WTC11 (cell line): ENCODE results near the gene TJP3. TPM values are rescaled to one million over a fixed set of nuclear protein-coding genes. Genes with fewer than 3 reads are reported as not detected.

ENCODE experiments used
- ATAC-seq: fragments of 200-7000 bp; cut with Tn5 transposase; 2 replicates; pipeline ENCODE4 v1.10.0; 2021; ENCODE audit warnings: mild to moderate bottlenecking, moderate library complexity
- CTCF ChIA-PET: fragments of 300-600 bp; sonication (Branson Sonifier 250); formaldehyde crosslinking; loops from one replicate; lab custom pipeline; 2021; ENCODE audit warnings: antibody characterized with exemption; lab: Charles Lee
- POLR2A ChIA-PET: fragments of 350-600 bp; sonication (Branson Sonifier 250); formaldehyde crosslinking; loops from one replicate; lab custom pipeline; 2021; ENCODE audit warnings: antibody characterized with exemption; lab: Charles Lee
- DNase-seq: peaks from one replicate; pipeline ENCODE4 v3.0.0; 2021; ENCODE audit warnings: low spot score
- H3K27ac Mint-ChIP-seq: 2 replicates; pipeline ENCODE4 v1.8.0; 2021; ENCODE audit warnings: mixed read lengths
- H3K27me3 Mint-ChIP-seq: 2 replicates; pipeline ENCODE4 v1.8.0; 2021; ENCODE audit warnings: low read depth, mild to moderate bottlenecking, moderate library complexity, mixed read lengths
- H3K36me3 Mint-ChIP-seq: 2 replicates; pipeline ENCODE4 v1.8.0; 2021; ENCODE audit warnings: mixed read lengths
- H3K4me1 Mint-ChIP-seq: 2 replicates; pipeline ENCODE4 v1.8.0; 2022; ENCODE audit warnings: mixed read lengths
- H3K4me3 Mint-ChIP-seq: 2 replicates; pipeline ENCODE4 v1.8.0; 2021; ENCODE audit warnings: mild to moderate bottlenecking, moderate library complexity, mixed read lengths
- H3K9me3 Mint-ChIP-seq: 2 replicates; pipeline ENCODE4 v1.8.0; 2021; ENCODE audit warnings: mixed read lengths
- E2F4 ChIP-seq: sonication (generic); formaldehyde crosslinking; IDR thresholded peaks from 2 replicates; pipeline ENCODE4 v1.8.1; 2022; ENCODE audit warnings: low read depth, mild to moderate bottlenecking, moderate library complexity, missing genetic modification reagents, borderline replicate concordance
- ERG ChIP-seq: fragments of 250-450 bp; sonication (Bioruptor Pico); IDR thresholded peaks from 2 replicates; pipeline ENCODE4 v1.8.0; 2021; ENCODE audit warnings: mild to moderate bottlenecking
- GRHL2 ChIP-seq: fragments of 250-450 bp; sonication (Bioruptor Pico); IDR thresholded peaks from 2 replicates; pipeline ENCODE4 v1.8.0; 2022; ENCODE audit warnings: mild to moderate bottlenecking, moderate library complexity; ENCODE audit not compliant: insufficient replicate concordance, severe bottlenecking
- HMGXB4 ChIP-seq: sonication (generic); formaldehyde crosslinking; IDR thresholded peaks from 2 replicates; pipeline ENCODE4 v1.8.1; 2023; ENCODE audit warnings: mild to moderate bottlenecking, moderate library complexity, missing genetic modification reagents
- JUN ChIP-seq: sonication (generic); formaldehyde crosslinking; IDR thresholded peaks from 2 replicates; pipeline ENCODE4 v1.8.0; 2023; ENCODE audit warnings: mild to moderate bottlenecking, missing genetic modification reagents
- MXD4 ChIP-seq: fragments of 250-450 bp; sonication (Bioruptor Pico); IDR thresholded peaks from 2 replicates; pipeline ENCODE4 v1.8.0; 2021; ENCODE audit warnings: mild to moderate bottlenecking, moderate library complexity, borderline replicate concordance
- NFYB ChIP-seq: sonication (generic); formaldehyde crosslinking; conservative IDR thresholded peaks from 2 replicates; pipeline ENCODE4 v1.8.0; 2022; ENCODE audit warnings: low read depth, missing genetic modification reagents
- NR2C2 ChIP-seq: sonication (generic); formaldehyde crosslinking; IDR thresholded peaks from 2 replicates; pipeline ENCODE4 v1.8.0; 2022; ENCODE audit warnings: mild to moderate bottlenecking, missing genetic modification reagents
- OVOL2 ChIP-seq: fragments of 250-450 bp; sonication (Bioruptor Pico); IDR thresholded peaks from 2 replicates; pipeline ENCODE4 v1.9.0; 2021; ENCODE audit warnings: mild to moderate bottlenecking, borderline replicate concordance
- STAT6 ChIP-seq: sonication (generic); formaldehyde crosslinking; conservative IDR thresholded peaks from 2 replicates; pipeline ENCODE4 v1.8.1; 2023; ENCODE audit warnings: mild to moderate bottlenecking, low read depth, missing genetic modification reagents, moderate library complexity
- TCF7 ChIP-seq: sonication (generic); formaldehyde crosslinking; IDR thresholded peaks from 2 replicates; pipeline ENCODE4 v1.8.0; 2022; ENCODE audit warnings: mild to moderate bottlenecking, low read depth, missing genetic modification reagents, moderate library complexity
- USF2 ChIP-seq: sonication (generic); formaldehyde crosslinking; IDR thresholded peaks from 2 replicates; pipeline ENCODE4 v1.8.1; 2023; ENCODE audit warnings: mild to moderate bottlenecking, missing genetic modification reagents, moderate library complexity
- ZNF281 ChIP-seq: sonication (generic); formaldehyde crosslinking; IDR thresholded peaks from 2 replicates; pipeline ENCODE4 v1.8.0; 2023; ENCODE audit warnings: mild to moderate bottlenecking, missing genetic modification reagents
- ZNF425 ChIP-seq: fragments of 250-450 bp; sonication (Bioruptor Pico); conservative IDR thresholded peaks from 2 replicates; pipeline ENCODE4 v1.9.0; 2021; ENCODE audit warnings: mild to moderate bottlenecking
- ZSCAN18 ChIP-seq: fragments of 250-450 bp; sonication (Bioruptor Pico); IDR thresholded peaks from 2 replicates; pipeline ENCODE4 v2.1.2; 2022; ENCODE audit warnings: mild to moderate bottlenecking, moderate library complexity
- total RNA-seq: library from RNA; stranded (reverse); gene quantifications from 3 replicates; pipeline ENCODE4 v1.2.3, GENCODE V29; 2021

Gene TJP3
- total RNA-seq, 1 experiment from 2014 or later: 36.2 TPM

- 0 out of 2 replicates have a peak, but pooled peaks have one; percentile 30 for TF ChIP-seq HMGXB4
- no peak for TF ChIP-seq OVOL2 (CRISPR knock-in tag)
- TF ChIP-seq USF2: peak; percentile 76
- TF ChIP-seq TCF7 (CRISPR knock-in tag): no peak
- no peak for TF ChIP-seq NR2C2
- TF ChIP-seq ZSCAN18 (CRISPR knock-in tag): no peak
- peak; percentile 62; the same call in 1 of the 2 replicates for TF ChIP-seq ZNF281 (CRISPR knock-in tag)
- no peak for TF ChIP-seq GRHL2 (CRISPR knock-in tag)
- TF ChIP-seq JUN (CRISPR knock-in tag): no peak
- no peak for TF ChIP-seq STAT6 (CRISPR knock-in tag)
These were observed 75.7 kb downstream of the TJP3 start (continued) for GRCh38 chr19:3783660-3784584.

GRCh38 chr19:3784607-3785450 lies 76.6 kb downstream of the TJP3 start:
- peaks cover 18% of the 10 kb centered on the region for H3K9me3 Mint-ChIP-seq

More at GRCh38 chr19:3784607-3785450, 76.6 kb downstream of the TJP3 start:
- Mint-ChIP-seq H3K36me3 (peaks cover 21% of the 10 kb centered on the region), H3K4me3 (peak overlapping the region; percentile 75), H3K27me3 (peaks cover 17% of the 10 kb centered on the region), H3K27ac (no peak overlapping the region), H3K4me1 (peaks cover 7% of the 10 kb centered on the region)
- DNase-seq: no peak
- ChIA-PET CTCF (interaction anchor here (0.5 to 2.7 kb wide), 14 partner anchors 10 to 1394 kb away, joined by 3 to 13 read pairs (median 5); partner anchors contain the start of genes ATCAY, DAPK3, MRPL54 and RAX2), POLR2A (interaction anchor here (0.5 kb wide), 1 partner anchor 205 kb away, joined by 3 read pairs; no protein-coding TSS in a partner anchor)
- ATAC-seq: peak; percentile 15
- no peak for TF ChIP-seq NFYB (CRISPR knock-in tag)
- no peak for TF ChIP-seq ZNF425 (CRISPR knock-in tag)
- no peak for TF ChIP-seq E2F4 (CRISPR knock-in tag)
- no peak for TF ChIP-seq ERG (CRISPR knock-in tag)
- TF ChIP-seq MXD4 (CRISPR knock-in tag): no peak
